ENCODE results near the gene PRKACG.

Gene PRKACG

DNA sequence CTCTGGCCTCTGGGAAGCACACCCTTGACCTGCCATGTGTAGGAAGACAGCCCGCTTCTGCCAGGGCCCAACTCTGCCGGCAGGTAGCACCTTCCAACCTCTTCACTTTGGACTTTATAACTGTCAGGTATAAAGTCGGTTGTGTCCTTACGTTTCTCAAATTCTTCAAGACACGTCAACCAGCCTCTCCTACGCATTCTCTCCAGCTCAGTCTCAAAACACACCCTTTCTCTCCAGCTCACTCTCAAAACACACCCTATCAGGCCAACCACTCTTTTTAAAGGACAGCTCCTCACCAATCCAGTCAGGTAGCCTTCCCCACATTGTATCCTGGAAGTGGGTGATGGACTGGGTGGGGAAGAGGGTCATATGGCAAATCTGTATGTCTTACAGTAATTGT, 35.2 kb upstream of the PRKACG start:
- peaks cover 4% of the 10 kb centered on the region for H3K4me1 Mint-ChIP-seq
- TF ChIP-seq CTCF (IDR thresholded peaks at IDR 0.05; ENCODE audit: unreplicated experiment in 3 of 3) = no peak
- peaks cover 25% of the 10 kb centered on the region for H3K36me3 Mint-ChIP-seq (ENCODE audit: low read depth)
- H3K27ac Mint-ChIP-seq = peak overlapping the region in 1 of 3 experiments; percentile 27
- peaks cover 2% of the 10 kb centered on the region for H3K27me3 Mint-ChIP-seq (ENCODE audit: low read depth)
- no peaks in the 10 kb centered on the region for H3K9me3 Mint-ChIP-seq
- no peak overlapping the region for H3K4me3 Mint-ChIP-seq

- H3K4me1 Mint-ChIP-seq = peaks cover 13% of the 10 kb centered on the region
- no peak for TF ChIP-seq CTCF (IDR thresholded peaks at IDR 0.05; ENCODE audit: unreplicated experiment in 3 of 3)
- no peaks in the 10 kb centered on the region for H3K9me3 Mint-ChIP-seq
- H3K4me3 Mint-ChIP-seq = no peak overlapping the region
- no peak overlapping the region for H3K27ac Mint-ChIP-seq
- H3K36me3 Mint-ChIP-seq (ENCODE audit: low read depth) = peaks cover 23% of the 10 kb centered on the region
- H3K27me3 Mint-ChIP-seq (ENCODE audit: low read depth) = no peaks in the 10 kb centered on the region
Measured at GRCh38 chr9:69047371-69047770, 33.5 kb upstream of the PRKACG start.

- no peaks in the 10 kb centered on the region for H3K27me3 Mint-ChIP-seq (ENCODE audit: low read depth)
- H3K9me3 Mint-ChIP-seq = no peaks in the 10 kb centered on the region
- no peak overlapping the region for H3K27ac Mint-ChIP-seq
- H3K4me1 Mint-ChIP-seq = peaks cover 16% of the 10 kb centered on the region
- H3K36me3 Mint-ChIP-seq (ENCODE audit: low read depth) = peaks cover 23% of the 10 kb centered on the region
- H3K4me3 Mint-ChIP-seq = no peak overlapping the region
- TF ChIP-seq CTCF (IDR thresholded peaks at IDR 0.05; ENCODE audit: unreplicated experiment in 3 of 3) = no peak
Measured at GRCh38 chr9:69046723-69047122, 32.8 kb upstream of the PRKACG start.

DNA sequence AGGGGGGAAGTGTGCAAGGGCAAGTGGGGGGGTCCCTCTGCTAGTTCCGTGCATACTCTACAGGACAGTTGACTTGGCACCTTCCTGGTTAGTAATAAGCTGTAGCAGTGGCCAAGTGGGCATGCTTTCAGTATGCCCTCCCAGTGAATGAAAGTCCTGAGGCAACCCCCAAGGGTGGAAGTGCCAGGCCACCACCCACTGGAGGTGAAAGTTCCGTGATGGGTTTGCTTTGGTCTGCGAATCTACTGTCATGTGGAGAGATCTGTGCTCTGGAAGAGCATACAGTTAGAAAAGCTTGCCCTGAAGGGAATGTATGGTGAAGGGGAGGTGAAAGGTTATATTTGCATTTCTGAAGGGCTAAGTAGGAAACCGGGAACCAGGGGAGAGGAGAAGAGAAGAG, 31.9 kb upstream of the PRKACG start:
- no peak overlapping the region for H3K4me3 Mint-ChIP-seq
- no peaks in the 10 kb centered on the region for H3K27me3 Mint-ChIP-seq (ENCODE audit: low read depth)
- TF ChIP-seq CTCF (IDR thresholded peaks at IDR 0.05; ENCODE audit: unreplicated experiment in 3 of 3) = no peak

GRCh38 chr9:69044240-69045219, 30.6 kb upstream of the PRKACG start:
- no peaks in the 10 kb centered on the region for H3K27me3 Mint-ChIP-seq (ENCODE audit: low read depth)
- peaks cover 27% of the 10 kb centered on the region for H3K36me3 Mint-ChIP-seq (ENCODE audit: low read depth)
- peaks cover 16% of the 10 kb centered on the region for H3K4me1 Mint-ChIP-seq
- peak overlapping the region in 2 of 3 experiments; percentile 21 to 27 for H3K27ac Mint-ChIP-seq
- no peaks in the 10 kb centered on the region for H3K9me3 Mint-ChIP-seq
- no peak for TF ChIP-seq CTCF (IDR thresholded peaks at IDR 0.05; ENCODE audit: unreplicated experiment in 3 of 3)
- no peak overlapping the region for H3K4me3 Mint-ChIP-seq

More for the DNA sequence above, 31.9 kb upstream of the PRKACG start:
- Mint-ChIP-seq H3K36me3 (ENCODE audit: low read depth) (peaks cover 28% of the 10 kb centered on the region), H3K27ac (no peak overlapping the region), H3K4me1 (peaks cover 16% of the 10 kb centered on the region), H3K9me3 (no peaks in the 10 kb centered on the region)

Measured in nephron (organoid).